ENCODE data around the gene ABCC11. TPM values are rescaled to one million over a fixed set of nuclear protein-coding genes. Genes with fewer than 3 reads are reported as not detected.

ABCC11 gene
- total RNA-seq (2014; rRNA removed; shearing (Covaris generic)) (0.76 TPM in 1 of 2 replicates, not detected in the other), polyA plus RNA-seq (2016; fragmentation: Nextera tagmentation; extraction: Ambion mirVana) (0.23 and 0.29 TPM in 2 replicates)

GRCh38 chr16:48247311-48247710 lies at the start of gene ABCC11:
ABCC11 (minus strand) TSS chr16:48247539; CDS start chr16:48231921, 15,618 bp downstream.
- WGBS, 2 experiments (ENCODE audit: low coverage in 1 of 2, low lambda C conversion rate in 2 of 2, missing lambda C conversion rate in 2 of 2): 35 to 54% methylated on average over 4 of the region's 4 CpGs
- H3F3A ChIP-seq (ENCODE audit: insufficient read depth): no peaks in the 10 kb centered on the region
- H3K36me3 ChIP-seq (ENCODE audit: low read depth): no peaks in the 10 kb centered on the region
- peak within 1 kb of the TSS; percentile 93; the same call in 1 of the 2 replicates for H3K9ac ChIP-seq
- peaks cover 85% of the 10 kb centered on the region for H3K79me2 ChIP-seq (ENCODE audit: insufficient read depth)
- no peak within 1 kb of the TSS for H3K27ac ChIP-seq
- H2AFZ ChIP-seq: no peak within 1 kb of the TSS
- H3K9me3 ChIP-seq (ENCODE audit: low read depth): no peaks in the 10 kb centered on the region
- peaks cover 8% of the 10 kb centered on the region for H4K20me1 ChIP-seq (ENCODE audit: insufficient read depth)
- TF ChIP-seq EZH2phosphoT487 (IDR thresholded peaks at IDR 0.05; ENCODE audit: insufficient read depth, low read depth): no peak
- no peak for TF ChIP-seq EZH2 (IDR thresholded peaks at IDR 0.05; ENCODE audit: insufficient read depth, poor library complexity, severe bottlenecking)
- no peaks in the 10 kb centered on the region for H3K9me2 ChIP-seq (ENCODE audit: insufficient read depth)
- H3K4me1 ChIP-seq (ENCODE audit: insufficient read depth): peaks cover 26% of the 10 kb centered on the region
- H3K4me2 ChIP-seq (ENCODE audit: unreplicated experiment): peak within 1 kb of the TSS; percentile 98
- no peaks in the 10 kb centered on the region for H3K27me3 ChIP-seq (replicated peaks; ENCODE audit: insufficient read depth)
- H3K4me3 ChIP-seq: peak within 1 kb of the TSS; percentile 90
- in situ Hi-C loops (cut with MboI): no loop called here
- no peak for DNase-seq

- Histone ChIP-seq H3K27me3 (replicated peaks; ENCODE audit: insufficient read depth) (no peaks in the 10 kb centered on the region), H2AFZ (no peak overlapping the region), H3K9me2 (ENCODE audit: insufficient read depth) (no peaks in the 10 kb centered on the region), H3K4me3 (no peak overlapping the region), H3K4me2 (ENCODE audit: unreplicated experiment) (no peak overlapping the region), H3K9ac (no peak overlapping the region), H3K79me2 (ENCODE audit: insufficient read depth) (peaks cover 23% of the 10 kb centered on the region), H3K36me3 (ENCODE audit: low read depth) (peaks cover 32% of the 10 kb centered on the region), H3K9me3 (ENCODE audit: low read depth) (no peaks in the 10 kb centered on the region), H3K4me1 (ENCODE audit: insufficient read depth) (peaks cover 20% of the 10 kb centered on the region), H3K27ac (no peak overlapping the region), H3F3A (ENCODE audit: insufficient read depth) (no peaks in the 10 kb centered on the region), H4K20me1 (ENCODE audit: insufficient read depth) (no peaks in the 10 kb centered on the region)
- WGBS, 2 experiments (ENCODE audit: low coverage in 1 of 2, low lambda C conversion rate in 2 of 2, missing lambda C conversion rate in 2 of 2): 44 to 54% methylated on average over 1 of the region's 1 CpG
- TF ChIP-seq EZH2 (IDR thresholded peaks at IDR 0.05; ENCODE audit: insufficient read depth, poor library complexity, severe bottlenecking) (no peak), EZH2phosphoT487 (IDR thresholded peaks at IDR 0.05; ENCODE audit: insufficient read depth, low read depth) (no peak)
- in situ Hi-C loops (cut with MboI): no loop called here
- no peak for DNase-seq
These were observed 48.3 kb upstream of the ABCC11 start for GRCh38 chr16:48295488-48296281.

GRCh38 chr16:48294724-48295123 lies 47.4 kb upstream of the ABCC11 start:
- no peak overlapping the region for H3K27ac ChIP-seq
- H4K20me1 ChIP-seq (ENCODE audit: insufficient read depth): no peaks in the 10 kb centered on the region
- no peaks in the 10 kb centered on the region for H3K27me3 ChIP-seq (replicated peaks; ENCODE audit: insufficient read depth)
- 88 to 95% methylated on average over 1 of the region's 1 CpG for WGBS, 2 experiments (ENCODE audit: low coverage in 1 of 2, low lambda C conversion rate in 2 of 2, missing lambda C conversion rate in 2 of 2)
- no peak overlapping the region for H2AFZ ChIP-seq
- no peak for DNase-seq
- H3K4me2 ChIP-seq (ENCODE audit: unreplicated experiment): no peak overlapping the region
- H3K4me1 ChIP-seq (ENCODE audit: insufficient read depth): peaks cover 11% of the 10 kb centered on the region
- H3K79me2 ChIP-seq (ENCODE audit: insufficient read depth): peaks cover 30% of the 10 kb centered on the region
- H3K36me3 ChIP-seq (ENCODE audit: low read depth): peaks cover 36% of the 10 kb centered on the region
- no peak overlapping the region for H3K4me3 ChIP-seq
- in situ Hi-C loops (cut with MboI): no loop called here
- H3K9ac ChIP-seq: no peak overlapping the region
- TF ChIP-seq EZH2phosphoT487 (IDR thresholded peaks at IDR 0.05; ENCODE audit: insufficient read depth, low read depth) (no peak), EZH2 (IDR thresholded peaks at IDR 0.05; ENCODE audit: insufficient read depth, poor library complexity, severe bottlenecking) (no peak)
- no peaks in the 10 kb centered on the region for H3K9me3 ChIP-seq (ENCODE audit: low read depth)
- H3F3A ChIP-seq (ENCODE audit: insufficient read depth): no peaks in the 10 kb centered on the region
- no peaks in the 10 kb centered on the region for H3K9me2 ChIP-seq (ENCODE audit: insufficient read depth)

DNA sequence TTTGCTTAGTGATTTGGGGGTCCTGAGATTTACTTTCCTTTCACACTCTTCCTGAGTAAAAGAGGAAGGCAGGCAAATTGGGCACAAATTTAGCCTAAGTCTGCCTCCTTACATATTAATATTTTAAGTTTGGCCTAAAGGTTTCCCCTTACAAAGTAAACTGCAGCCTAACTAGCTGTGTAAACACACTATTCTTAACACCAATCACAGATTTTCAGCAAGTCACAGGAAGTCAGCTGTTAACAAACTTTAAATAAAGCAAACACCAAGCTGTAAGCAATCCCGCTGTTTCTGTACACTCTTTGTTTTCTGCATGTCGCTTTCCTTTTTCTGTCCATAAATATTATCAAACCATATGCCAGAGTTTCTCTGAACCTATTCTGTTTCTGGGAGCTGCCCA lies 45.1 kb upstream of the ABCC11 start:
- no peak overlapping the region for H3K9ac ChIP-seq
- TF ChIP-seq EZH2phosphoT487 (IDR thresholded peaks at IDR 0.05; ENCODE audit: insufficient read depth, low read depth): no peak
- no peak for TF ChIP-seq EZH2 (IDR thresholded peaks at IDR 0.05; ENCODE audit: insufficient read depth, poor library complexity, severe bottlenecking)
- H3K9me2 ChIP-seq (ENCODE audit: insufficient read depth): no peaks in the 10 kb centered on the region
- H3K79me2 ChIP-seq (ENCODE audit: insufficient read depth): peaks cover 35% of the 10 kb centered on the region
- H3K27ac ChIP-seq: no peak overlapping the region
- H2AFZ ChIP-seq: no peak overlapping the region
- H4K20me1 ChIP-seq (ENCODE audit: insufficient read depth): no peaks in the 10 kb centered on the region
- no peaks in the 10 kb centered on the region for H3K27me3 ChIP-seq (replicated peaks; ENCODE audit: insufficient read depth)
- in situ Hi-C loops (cut with MboI): no loop called here
- no peak overlapping the region for H3K4me3 ChIP-seq
- WGBS, 2 experiments (ENCODE audit: low coverage in 1 of 2, low lambda C conversion rate in 2 of 2, missing lambda C conversion rate in 2 of 2): 97 to 98% methylated on average over 2 of the region's 2 CpGs
- H3K9me3 ChIP-seq (ENCODE audit: low read depth): no peaks in the 10 kb centered on the region
- H3K4me2 ChIP-seq (ENCODE audit: unreplicated experiment): no peak overlapping the region
- no peak for DNase-seq
- no peaks in the 10 kb centered on the region for H3F3A ChIP-seq (ENCODE audit: insufficient read depth)
- 0 out of 2 replicates have a peak, but pooled peaks cover 8% of the 10 kb centered on the region for H3K4me1 ChIP-seq (ENCODE audit: insufficient read depth)
- peaks cover 29% of the 10 kb centered on the region for H3K36me3 ChIP-seq (ENCODE audit: low read depth)
